Measurements from ENCODE around the gene CPAMD8. TPM values are rescaled to one million over a fixed set of nuclear protein-coding genes. Genes with fewer than 3 reads are reported as not detected.

The CPAMD8 gene
- total and polyA plus RNA-seq, 2 donors (not counting 1 experiment from before 2014, with no cell fraction given), result 0.14 to 1.7 TPM

- Histone ChIP-seq H3K4me1 (ENCODE audit: control insufficient read depth, extremely low read depth, insufficient read depth, low read length) (no peaks in the 10 kb centered on the region), H3K79me2 (ENCODE audit: control insufficient read depth, insufficient read depth, low read length) (no peaks in the 10 kb centered on the region), H3K4me2 (ENCODE audit: extremely low read depth, insufficient read depth, low read length) (no peak overlapping the region), H3K4me3 (replicated peaks in 1 of 4; ENCODE audit: control extremely low read depth in 1 of 4, insufficient read depth in 1 of 4, low read depth in 3 of 4, low read length in 4 of 4) (no peak overlapping the region), H3K27ac (ENCODE audit: insufficient read depth, low read length) (no peak overlapping the region), H3K9ac (ENCODE audit: insufficient read depth, low read length) (no peak overlapping the region), H3K36me3 (ENCODE audit: control insufficient read depth, insufficient read depth, low read length) (no peaks in the 10 kb centered on the region), H3K9me3 (ENCODE audit: control insufficient read depth, insufficient read depth, low read depth, low read length) (no peaks in the 10 kb centered on the region), H4K20me1 (ENCODE audit: control insufficient read depth, extremely low read depth, insufficient read depth, low read length) (no peaks in the 10 kb centered on the region), H3K27me3 (ENCODE audit: control insufficient read depth, insufficient read depth, low read length) (no peaks in the 10 kb centered on the region), H2AFZ (ENCODE audit: low read length) (no peak overlapping the region)
- no peak for DNase-seq (ENCODE audit: low read depth in 2 of 2)
- no peak for TF ChIP-seq EZH2 (IDR thresholded peaks at IDR 0.05; ENCODE audit: low read length, missing control alignments)
- TF ChIP-seq CTCF (conservative IDR thresholded peaks at IDR 0.05 in 1 of 2, IDR thresholded peaks at IDR 0.05 in 1 of 2; ENCODE audit: low read depth in 1 of 2, low read length in 2 of 2), result no peak
Observed at GRCh38 chr19:16904599-16904998, 122.0 kb downstream of the CPAMD8 start.

GRCh38 chr19:16903347-16903746 lies 123.3 kb downstream of the CPAMD8 start:
- no peak overlapping the region for H3K4me3 ChIP-seq (replicated peaks in 1 of 4; ENCODE audit: control extremely low read depth in 1 of 4, insufficient read depth in 1 of 4, low read depth in 3 of 4, low read length in 4 of 4)
- no peak for DNase-seq (ENCODE audit: low read depth in 2 of 2)
- no peak overlapping the region for H3K9ac ChIP-seq (ENCODE audit: insufficient read depth, low read length)
- H3K9me3 ChIP-seq (ENCODE audit: control insufficient read depth, insufficient read depth, low read depth, low read length), result no peaks in the 10 kb centered on the region
- no peak overlapping the region for H3K27ac ChIP-seq (ENCODE audit: insufficient read depth, low read length)
- H3K4me2 ChIP-seq (ENCODE audit: extremely low read depth, insufficient read depth, low read length), result no peak overlapping the region
- TF ChIP-seq EZH2 (IDR thresholded peaks at IDR 0.05; ENCODE audit: low read length, missing control alignments) (no peak), CTCF (conservative IDR thresholded peaks at IDR 0.05 in 1 of 2, IDR thresholded peaks at IDR 0.05 in 1 of 2; ENCODE audit: low read depth in 1 of 2, low read length in 2 of 2) (no peak)
- no peaks in the 10 kb centered on the region for H3K36me3 ChIP-seq (ENCODE audit: control insufficient read depth, insufficient read depth, low read length)
- peaks cover 2% of the 10 kb centered on the region for H3K27me3 ChIP-seq (ENCODE audit: control insufficient read depth, insufficient read depth, low read length)
- no peaks in the 10 kb centered on the region for H3K4me1 ChIP-seq (ENCODE audit: control insufficient read depth, extremely low read depth, insufficient read depth, low read length)
- H3K79me2 ChIP-seq (ENCODE audit: control insufficient read depth, insufficient read depth, low read length), result no peaks in the 10 kb centered on the region
- H4K20me1 ChIP-seq (ENCODE audit: control insufficient read depth, extremely low read depth, insufficient read depth, low read length), result no peaks in the 10 kb centered on the region
- no peak overlapping the region for H2AFZ ChIP-seq (ENCODE audit: low read length)

GRCh38 chr19:16902545-16902944 lies 124.1 kb downstream of the CPAMD8 start:
- no peak overlapping the region for H3K9ac ChIP-seq (ENCODE audit: insufficient read depth, low read length)
- H3K4me3 ChIP-seq (replicated peaks in 1 of 4; ENCODE audit: control extremely low read depth in 1 of 4, insufficient read depth in 1 of 4, low read depth in 3 of 4, low read length in 4 of 4), result no peak overlapping the region
- H2AFZ ChIP-seq (ENCODE audit: low read length), result no peak overlapping the region
- no peak overlapping the region for H3K27ac ChIP-seq (ENCODE audit: insufficient read depth, low read length)
- H3K79me2 ChIP-seq (ENCODE audit: control insufficient read depth, insufficient read depth, low read length), result no peaks in the 10 kb centered on the region
- no peak for DNase-seq (ENCODE audit: low read depth in 2 of 2)
- no peaks in the 10 kb centered on the region for H3K4me1 ChIP-seq (ENCODE audit: control insufficient read depth, extremely low read depth, insufficient read depth, low read length)
- H3K27me3 ChIP-seq (ENCODE audit: control insufficient read depth, insufficient read depth, low read length), result peaks cover 2% of the 10 kb centered on the region
- H3K36me3 ChIP-seq (ENCODE audit: control insufficient read depth, insufficient read depth, low read length), result no peaks in the 10 kb centered on the region
- TF ChIP-seq EZH2 (IDR thresholded peaks at IDR 0.05; ENCODE audit: low read length, missing control alignments), result no peak
- TF ChIP-seq CTCF (conservative IDR thresholded peaks at IDR 0.05 in 1 of 2, IDR thresholded peaks at IDR 0.05 in 1 of 2; ENCODE audit: low read depth in 1 of 2, low read length in 2 of 2), result no peak
- no peaks in the 10 kb centered on the region for H4K20me1 ChIP-seq (ENCODE audit: control insufficient read depth, extremely low read depth, insufficient read depth, low read length)
- H3K4me2 ChIP-seq (ENCODE audit: extremely low read depth, insufficient read depth, low read length), result no peak overlapping the region
- H3K9me3 ChIP-seq (ENCODE audit: control insufficient read depth, insufficient read depth, low read depth, low read length), result no peaks in the 10 kb centered on the region

Measured in fibroblast of lung (primary cell).